ENCODE measurements around the gene ADCY7.

DNA sequence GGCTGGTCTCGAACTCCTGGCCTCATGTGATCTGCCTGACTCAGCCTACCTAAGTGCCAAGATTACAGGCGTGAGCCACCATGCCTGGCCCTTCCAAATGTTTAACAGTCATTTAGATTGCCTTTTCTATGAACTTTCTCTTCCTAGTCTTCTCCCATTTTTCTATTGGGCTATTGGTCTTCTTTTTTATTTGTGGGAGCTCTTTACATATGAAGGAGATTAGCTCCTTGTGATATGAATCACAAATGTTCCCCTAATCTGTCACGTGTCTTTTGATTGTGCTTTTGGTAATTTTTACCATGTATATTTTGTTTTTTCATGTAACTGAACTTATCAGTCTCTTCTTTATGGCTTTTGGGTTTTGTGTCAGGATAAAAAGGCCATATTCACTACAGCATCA, 11.9 kb downstream of the ADCY7 start:
- TF ChIP-seq, protein P1, sequence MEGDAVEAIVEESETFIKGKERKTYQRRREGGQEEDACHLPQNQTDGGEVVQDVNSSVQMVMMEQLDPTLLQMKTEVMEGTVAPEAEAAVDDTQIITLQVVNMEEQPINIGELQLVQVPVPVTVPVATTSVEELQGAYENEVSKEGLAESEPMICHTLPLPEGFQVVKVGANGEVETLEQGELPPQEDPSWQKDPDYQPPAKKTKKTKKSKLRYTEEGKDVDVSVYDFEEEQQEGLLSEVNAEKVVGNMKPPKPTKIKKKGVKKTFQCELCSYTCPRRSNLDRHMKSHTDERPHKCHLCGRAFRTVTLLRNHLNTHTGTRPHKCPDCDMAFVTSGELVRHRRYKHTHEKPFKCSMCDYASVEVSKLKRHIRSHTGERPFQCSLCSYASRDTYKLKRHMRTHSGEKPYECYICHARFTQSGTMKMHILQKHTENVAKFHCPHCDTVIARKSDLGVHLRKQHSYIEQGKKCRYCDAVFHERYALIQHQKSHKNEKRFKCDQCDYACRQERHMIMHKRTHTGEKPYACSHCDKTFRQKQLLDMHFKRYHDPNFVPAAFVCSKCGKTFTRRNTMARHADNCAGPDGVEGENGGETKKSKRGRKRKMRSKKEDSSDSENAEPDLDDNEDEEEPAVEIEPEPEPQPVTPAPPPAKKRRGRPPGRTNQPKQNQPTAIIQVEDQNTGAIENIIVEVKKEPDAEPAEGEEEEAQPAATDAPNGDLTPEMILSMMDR (IDR thresholded peaks at IDR 0.05), result no peak
- TF ChIP-seq POLR2A (IDR thresholded peaks at IDR 0.05), result no peak
